CD4-positive, alpha-beta T cell (primary cell): ENCODE results near the gene CSTF1. TPM values are rescaled to one million over a fixed set of nuclear protein-coding genes. Genes with fewer than 3 reads are reported as not detected.
A peak's percentile ranks its signal among the peaks of the same experiment; 100 is the strongest.

Source experiments
- ATAC-seq: fragments of 200-7000 bp; cut with Tn5 transposase; one replicate; pipeline ENCODE4 v1.10.0; 2022; ENCODE audit warnings: mild to moderate bottlenecking; ENCODE audit not compliant: poor library complexity
- CTCF ChIA-PET: fragments of 350-600 bp; sonication (Branson Sonifier 250); formaldehyde crosslinking; loops from one replicate; lab custom pipeline; 2021; ENCODE audit warnings: antibody characterized with exemption, inconsistent platforms; lab: Charles Lee
- POLR2A ChIA-PET: fragments of 350-600 bp; sonication (Branson Sonifier 250); formaldehyde crosslinking; loops from one replicate; lab custom pipeline; 2021; ENCODE audit warnings: antibody characterized with exemption, inconsistent platforms; lab: Charles Lee
- DNase-seq, 14 experiments: peaks; one replicate each; pipeline ENCODE4 v3.0.0-alpha.2; 2013 to 2020; ENCODE audit warnings: mixed read lengths in 2 of 14
- H3K27ac ChIP-seq, 2 donors: one replicate each; pipeline versions ENCODE4 v1.5.1 to v1.7.0; 2013; ENCODE audit warnings: low read length in 2 of 2, low read depth in 1 of 2, mild to moderate bottlenecking in 1 of 2
- H3K27me3 ChIP-seq, 2 experiments: 1 replicate in 1 of 2; 2 replicates in 1 of 2; pipeline versions ENCODE4 v1.6.1 to v1.7.0; 2013; ENCODE audit warnings: low read length in 2 of 2, control low read depth in 1 of 2, mild to moderate bottlenecking in 1 of 2, moderate library complexity in 1 of 2; ENCODE audit not compliant: insufficient read depth in 2 of 2, control insufficient read depth in 1 of 2
- H3K36me3 ChIP-seq: one replicate; pipeline ENCODE4 v1.6.1; 2013; ENCODE audit warnings: low read length, control low read depth; ENCODE audit not compliant: insufficient read depth
- H3K4me1 ChIP-seq: one replicate; pipeline ENCODE4 v1.6.1; 2013; ENCODE audit warnings: low read length, control low read depth; ENCODE audit not compliant: insufficient read depth
- H3K4me3 ChIP-seq: one replicate; pipeline ENCODE4 v1.5.1; 2013; ENCODE audit warnings: mild to moderate bottlenecking, low read length, moderate library complexity
- H3K9me3 ChIP-seq, 2 experiments: 1 replicate in 1 of 2; 2 replicates in 1 of 2; pipeline versions ENCODE4 v1.6.1 to v1.7.0; 2013; ENCODE audit warnings: low read length in 2 of 2, mild to moderate bottlenecking in 2 of 2, control low read depth in 1 of 2, moderate library complexity in 1 of 2; ENCODE audit not compliant: control insufficient read depth in 1 of 2, insufficient read depth in 1 of 2
- H3K27ac Mint-ChIP-seq: one replicate; pipeline ENCODE4 v1.8.0; 2020; ENCODE audit warnings: mixed read lengths
- H3K27me3 Mint-ChIP-seq: one replicate; pipeline ENCODE4 v1.8.0; 2021; ENCODE audit warnings: mixed read lengths
- H3K36me3 Mint-ChIP-seq: one replicate; pipeline ENCODE4 v1.8.0; 2021; ENCODE audit warnings: low read depth, mixed read lengths
- H3K4me1 Mint-ChIP-seq: one replicate; pipeline ENCODE4 v1.8.0; 2021; ENCODE audit warnings: low read depth, mixed read lengths
- H3K4me3 Mint-ChIP-seq: one replicate; pipeline ENCODE4 v1.8.0; 2020; ENCODE audit warnings: mild to moderate bottlenecking, mixed read lengths
- H3K9me3 Mint-ChIP-seq: one replicate; pipeline ENCODE4 v1.8.0; 2020; ENCODE audit warnings: mixed read lengths
- CTCF ChIP-seq: fragments of 200-600 bp; IDR thresholded peaks from one replicate; pipeline ENCODE4 v1.8.0; 2022; ENCODE audit warnings: antibody characterized with exemption, mild to moderate bottlenecking
- intact Hi-C, 2 experiments: fragments of 100-400 bp; cut with DNase I in 1 of 2; cut with micrococcal nuclease in 1 of 2; formaldehyde crosslinking; loops; one replicate each; pipeline versions ENCODE4 v1.15.1 to v1.9.0; 2023 to 2025; cut with DNase I, micrococcal nuclease
- total RNA-seq, 174 experiments: library from RNA in 2 of 174; stranded (reverse) in 2 of 174; gene quantifications; one replicate each; pipeline ENCODE4 v1.2.3 and lab custom pipeline; 2021 to 2026

Gene CSTF1
- total RNA-seq, 2 experiments from 2014 or later, result 20.7 to 21.8 TPM

GRCh38 chr20:56428881-56429280 lies 36.4 kb downstream of the CSTF1 start:
- peak overlapping the region in 1 of 2 donors; percentile 71 for H3K27ac ChIP-seq
- Mint-ChIP-seq H3K27me3 (no peaks in the 10 kb centered on the region), H3K4me1 (peaks cover 60% of the 10 kb centered on the region), H3K9me3 (no peaks in the 10 kb centered on the region), H3K27ac (peak overlapping the region; percentile 78), H3K4me3 (peak overlapping the region; percentile 86), H3K36me3 (peaks cover 19% of the 10 kb centered on the region)
- H3K4me3 ChIP-seq, result peak overlapping the region; percentile 48
- intact Hi-C loops, result no loop called here
- POLR2A ChIA-PET, result interaction anchor here (1.0 to 2.0 kb wide), 4 partner anchors 11 to 37 kb away, joined by 5 to 10 read pairs (median 8); partner anchors contain the start of genes AURKA, CASS4 and CSTF1
- CTCF ChIA-PET, result no interaction called here
- no peaks in the 10 kb centered on the region for H3K27me3 ChIP-seq
- peaks cover 46% of the 10 kb centered on the region for H3K4me1 ChIP-seq
- DNase-seq (no peak), ATAC-seq (no peak)
- no peak for TF ChIP-seq CTCF
- no peaks in the 10 kb centered on the region for H3K9me3 ChIP-seq
- H3K36me3 ChIP-seq, result no peaks in the 10 kb centered on the region

DNA sequence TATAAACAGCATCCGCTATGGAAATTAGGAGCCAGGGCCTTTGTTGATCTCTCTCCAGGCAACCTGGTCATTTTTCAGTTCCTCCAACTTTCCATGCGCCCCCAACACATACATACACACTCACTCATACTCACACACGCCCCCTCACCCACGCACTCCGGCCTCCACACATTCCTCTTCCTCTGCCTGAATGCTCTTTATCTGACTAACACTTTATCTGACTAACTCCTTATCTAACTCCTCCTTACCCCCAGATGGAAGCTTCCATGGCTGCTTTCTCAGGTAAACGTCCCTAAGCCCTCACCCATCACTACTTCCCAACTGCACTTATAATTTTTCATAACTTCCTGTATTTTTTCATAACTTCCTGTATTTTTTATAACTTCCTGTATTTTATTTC lies 37.1 kb downstream of the CSTF1 start:
- Histone ChIP-seq H3K9me3 (no peaks in the 10 kb centered on the region), H3K27ac (peak overlapping the region; percentile 52 to 71), H3K36me3 (no peaks in the 10 kb centered on the region), H3K4me1 (peaks cover 48% of the 10 kb centered on the region), H3K4me3 (peak overlapping the region; percentile 48), H3K27me3 (no peaks in the 10 kb centered on the region)
- peak in 3 of 14 experiments; percentile 22 to 31 (median 26) for DNase-seq
- Mint-ChIP-seq H3K36me3 (peaks cover 22% of the 10 kb centered on the region), H3K4me1 (peaks cover 65% of the 10 kb centered on the region), H3K4me3 (peak overlapping the region; percentile 86), H3K9me3 (no peaks in the 10 kb centered on the region), H3K27ac (peak overlapping the region; percentile 78), H3K27me3 (no peaks in the 10 kb centered on the region)
- ATAC-seq, result peak; percentile 29
- intact Hi-C loops, result no loop called here
- no peak for TF ChIP-seq CTCF
- POLR2A ChIA-PET, result interaction anchor here (1.0 to 2.0 kb wide), 4 partner anchors 10 to 37 kb away, joined by 5 to 10 read pairs (median 8); partner anchors contain the start of genes AURKA, CASS4 and CSTF1
- CTCF ChIA-PET, result no interaction called here

- H3K4me1 ChIP-seq, result peaks cover 48% of the 10 kb centered on the region
- Mint-ChIP-seq H3K4me3 (peak overlapping the region; percentile 86), H3K9me3 (no peaks in the 10 kb centered on the region), H3K27ac (peak overlapping the region; percentile 78), H3K36me3 (peaks cover 22% of the 10 kb centered on the region), H3K27me3 (no peaks in the 10 kb centered on the region), H3K4me1 (peaks cover 67% of the 10 kb centered on the region)
- no peaks in the 10 kb centered on the region for H3K36me3 ChIP-seq
- DNase-seq (no peak), ATAC-seq (no peak)
- no peaks in the 10 kb centered on the region for H3K9me3 ChIP-seq
- POLR2A ChIA-PET, result interaction anchor here (1.2 to 2.0 kb wide), 3 partner anchors 9 to 17 kb away, joined by 7 to 10 read pairs (median 8); partner anchors contain the start of gene CASS4
- H3K27ac ChIP-seq, result peak overlapping the region; percentile 52 to 71
- peak overlapping the region; percentile 48 for H3K4me3 ChIP-seq
- TF ChIP-seq CTCF, result no peak
- intact Hi-C loops, result no loop called here
- H3K27me3 ChIP-seq, result no peaks in the 10 kb centered on the region
- CTCF ChIA-PET, result interaction anchor here (1.0 kb wide), 1 partner anchor 7 kb away, joined by 3 read pairs; no protein-coding TSS in a partner anchor
These were observed 37.5 kb downstream of the CSTF1 start for GRCh38 chr20:56429941-56430340.
